HCT116 (cell line): ENCODE data around the gene RCC2.

Experiments
- JUND ChIP-seq: IDR thresholded peaks from 2 replicates; pipeline ENCODE4 v1.6.1; 2012
- POLR2A ChIP-seq: IDR thresholded peaks from 2 replicates; pipeline ENCODE4 v1.7.0; 2011; ENCODE audit warnings: borderline replicate concordance; ENCODE audit not compliant: insufficient read depth, insufficient read length; ENCODE audit errors: extremely low read depth
- SIN3A ChIP-seq: IDR thresholded peaks from 2 replicates; pipeline ENCODE4 v1.6.1; 2012; ENCODE audit warnings: low read depth
- SP1 ChIP-seq: IDR thresholded peaks from 2 replicates; pipeline ENCODE4 v1.6.1; 2012; ENCODE audit warnings: low read depth
- TCF7L2 ChIP-seq: IDR thresholded peaks from 2 replicates; pipeline ENCODE4 v1.7.0; 2011; ENCODE audit warnings: borderline replicate concordance, inconsistent platforms; ENCODE audit not compliant: insufficient read depth, insufficient read length; ENCODE audit errors: extremely low read depth
- ZNF274 ChIP-seq: fragments of 200-500 bp; sonication (Bioruptor generic); IDR thresholded peaks from 2 replicates; pipeline ENCODE4 v1.6.1; 2014; ENCODE audit warnings: mild to moderate bottlenecking, low read depth, low read length, inconsistent platforms
- TF ChIP-seq, protein P1 (sequence below), 3 experiments: fragments of 200-600 bp in 1 of 3; sonication (generic) in 1 of 3; IDR thresholded peaks in 2 of 3; conservative IDR thresholded peaks in 1 of 3; 2 replicates each; pipeline ENCODE4 v1.5.1; 2012 to 2017; ENCODE audit warnings: low read depth in 2 of 3, low read length in 2 of 3, antibody characterized with exemption in 1 of 3, borderline replicate concordance in 1 of 3, control low read depth in 1 of 3, mild to moderate bottlenecking in 1 of 3, mixed read lengths in 1 of 3, mixed run types in 1 of 3, moderate library complexity in 1 of 3; ENCODE audit not compliant: insufficient read depth in 1 of 3
- TF ChIP-seq, protein P2 (sequence below): IDR thresholded peaks from 2 replicates; pipeline ENCODE4 v1.6.1; 2012

DNA sequence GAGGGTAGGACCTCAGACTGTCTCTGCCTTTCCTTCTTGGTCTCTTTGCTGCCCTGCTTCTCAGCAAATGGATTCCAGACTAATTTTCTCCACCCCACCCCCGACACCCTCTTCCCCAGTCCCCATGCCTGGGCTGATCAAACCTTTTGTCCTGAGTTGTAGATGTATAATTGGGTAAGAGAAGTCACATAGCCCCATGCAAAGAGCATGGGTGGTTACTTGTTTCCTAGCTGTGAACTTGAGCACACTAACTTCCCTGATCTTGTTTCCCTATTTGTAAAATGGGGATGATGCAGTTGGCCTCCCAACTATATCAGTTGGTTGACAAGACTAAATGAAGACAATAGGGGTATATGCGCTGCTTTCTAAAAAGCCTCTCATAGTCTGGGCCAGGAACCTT is 58.3 kb downstream of the RCC2 start:
- TF ChIP-seq POLR2A (no peak), SP1 (no peak), JUND (no peak), ZNF274 (no peak), SIN3A (no peak), TCF7L2 (no peak)
- TF ChIP-seq, protein P1, sequence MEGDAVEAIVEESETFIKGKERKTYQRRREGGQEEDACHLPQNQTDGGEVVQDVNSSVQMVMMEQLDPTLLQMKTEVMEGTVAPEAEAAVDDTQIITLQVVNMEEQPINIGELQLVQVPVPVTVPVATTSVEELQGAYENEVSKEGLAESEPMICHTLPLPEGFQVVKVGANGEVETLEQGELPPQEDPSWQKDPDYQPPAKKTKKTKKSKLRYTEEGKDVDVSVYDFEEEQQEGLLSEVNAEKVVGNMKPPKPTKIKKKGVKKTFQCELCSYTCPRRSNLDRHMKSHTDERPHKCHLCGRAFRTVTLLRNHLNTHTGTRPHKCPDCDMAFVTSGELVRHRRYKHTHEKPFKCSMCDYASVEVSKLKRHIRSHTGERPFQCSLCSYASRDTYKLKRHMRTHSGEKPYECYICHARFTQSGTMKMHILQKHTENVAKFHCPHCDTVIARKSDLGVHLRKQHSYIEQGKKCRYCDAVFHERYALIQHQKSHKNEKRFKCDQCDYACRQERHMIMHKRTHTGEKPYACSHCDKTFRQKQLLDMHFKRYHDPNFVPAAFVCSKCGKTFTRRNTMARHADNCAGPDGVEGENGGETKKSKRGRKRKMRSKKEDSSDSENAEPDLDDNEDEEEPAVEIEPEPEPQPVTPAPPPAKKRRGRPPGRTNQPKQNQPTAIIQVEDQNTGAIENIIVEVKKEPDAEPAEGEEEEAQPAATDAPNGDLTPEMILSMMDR (IDR thresholded peaks at IDR 0.05 in 2 of 3, conservative IDR thresholded peaks at IDR 0.05 in 1 of 3; ENCODE audit: borderline replicate concordance in 1 of 3, insufficient read depth in 1 of 3, low read depth in 2 of 3, low read length in 2 of 3), result no peak
- TF ChIP-seq, protein P2, sequence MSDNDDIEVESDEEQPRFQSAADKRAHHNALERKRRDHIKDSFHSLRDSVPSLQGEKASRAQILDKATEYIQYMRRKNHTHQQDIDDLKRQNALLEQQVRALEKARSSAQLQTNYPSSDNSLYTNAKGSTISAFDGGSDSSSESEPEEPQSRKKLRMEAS, result no peak
